ENCODE measurements around the gene ATP6V1G1.

Gene ATP6V1G1

GRCh38 chr9:114613087-114613486 is 25.5 kb downstream of the ATP6V1G1 start:
- DNase-seq: no peak

- DNase-seq: no peak
Measured at GRCh38 chr9:114613919-114614318, 26.4 kb downstream of the ATP6V1G1 start.

DNA sequence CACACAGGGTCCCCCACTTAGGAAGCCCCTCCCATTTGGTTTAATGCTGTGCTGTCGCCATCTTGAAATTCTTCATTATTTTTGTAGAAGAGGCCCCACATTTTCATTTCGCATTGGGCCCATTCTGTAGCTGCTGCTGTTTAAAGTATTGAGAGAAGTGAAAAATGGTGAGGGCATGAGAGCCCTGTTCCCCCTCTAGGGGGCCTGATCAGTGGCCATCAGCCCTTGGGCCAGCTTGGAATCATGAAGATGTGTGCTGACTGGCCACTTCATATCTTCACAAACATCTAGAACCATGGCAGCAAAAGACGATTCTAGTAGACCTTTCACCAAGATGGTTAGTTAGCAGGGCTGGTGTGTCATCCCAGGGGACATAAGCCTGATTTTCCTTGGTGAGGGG is 26.8 kb downstream of the ATP6V1G1 start:
- DNase-seq: no peak

DNA sequence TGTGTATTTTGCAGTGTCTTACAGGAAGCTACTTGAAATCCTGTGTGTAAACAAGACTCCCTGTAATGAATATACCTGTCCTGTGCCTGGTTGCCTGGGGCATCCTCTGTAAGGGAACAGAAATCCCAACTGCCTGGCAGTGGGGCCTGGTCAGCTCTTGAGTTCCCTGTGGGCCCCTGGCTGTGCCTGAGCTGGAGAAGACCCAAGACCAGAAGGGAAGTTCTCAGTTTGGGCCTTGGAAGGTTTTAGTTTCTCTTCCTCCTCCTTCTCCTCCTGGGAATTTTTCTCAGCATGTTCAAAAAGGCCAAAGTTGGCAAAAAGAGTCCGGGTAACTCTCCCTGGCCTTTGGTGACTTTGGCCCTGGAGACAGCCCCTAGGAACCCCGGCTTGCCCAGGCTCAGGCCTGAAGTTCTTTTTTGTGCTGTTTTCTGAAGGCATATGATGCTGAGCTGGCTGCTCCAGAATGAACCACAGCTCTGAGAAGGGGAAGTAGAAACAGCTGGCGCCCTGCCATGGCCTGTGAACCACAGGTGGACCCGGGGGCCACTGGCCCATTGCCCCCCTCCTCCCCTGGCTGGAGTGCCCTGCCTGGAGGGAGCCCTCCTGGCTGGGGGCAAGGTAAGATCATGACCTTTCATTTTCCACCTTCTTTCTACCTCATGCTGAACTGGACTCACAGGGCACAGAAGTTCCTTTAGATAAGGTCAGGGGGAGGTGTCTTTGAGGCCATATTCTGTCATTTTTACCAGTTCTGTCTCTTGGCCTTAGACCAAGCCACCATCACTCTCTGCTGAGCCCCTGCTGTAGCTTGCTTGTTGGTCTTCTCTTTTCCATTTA is 29.3 kb downstream of the ATP6V1G1 start:
- no peak for DNase-seq

GRCh38 chr9:114619191-114619761 is 31.7 kb downstream of the ATP6V1G1 start:
- no peak for DNase-seq

DNA sequence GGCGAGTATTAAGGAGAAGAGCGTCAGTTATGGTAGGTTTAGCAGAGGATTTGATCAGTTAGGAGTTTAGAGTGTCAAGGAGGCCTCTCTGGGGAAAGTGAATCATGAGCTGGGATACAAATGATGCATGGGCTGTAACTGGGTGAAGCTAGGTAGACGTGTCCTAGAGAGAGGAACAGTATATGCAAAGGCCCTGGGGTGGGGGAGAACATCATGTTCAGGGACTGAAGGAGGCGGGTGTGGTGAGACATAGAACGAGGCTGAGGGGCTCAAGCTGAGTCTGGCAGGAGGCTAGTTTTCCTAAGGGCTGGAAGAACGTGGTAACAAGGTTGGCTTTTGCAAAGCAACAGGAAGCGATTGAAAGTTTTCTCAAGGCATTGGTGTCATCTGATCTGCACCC is 34.0 kb downstream of the ATP6V1G1 start:
- DNase-seq: no peak

GRCh38 chr9:114621975-114622609 is 34.5 kb downstream of the ATP6V1G1 start:
- no peak for DNase-seq

DNA sequence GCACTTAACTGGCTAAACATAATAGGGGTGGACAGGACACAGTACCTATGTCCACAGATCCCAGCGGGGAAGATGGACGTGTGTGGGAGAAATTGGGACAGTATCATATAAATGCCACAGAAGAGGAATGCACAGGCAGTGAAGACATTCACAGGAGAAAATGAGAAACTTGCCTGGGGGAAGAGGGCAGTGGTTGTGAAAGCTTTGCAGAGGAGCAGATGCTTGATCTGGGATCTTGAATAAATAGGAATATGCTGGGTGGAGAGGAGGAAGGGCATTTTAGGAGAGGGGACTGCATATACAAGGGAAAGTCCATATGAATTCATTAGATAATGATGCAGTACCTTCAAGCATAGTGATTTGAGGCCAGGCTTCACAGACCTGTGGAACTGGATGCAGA is 37.1 kb downstream of the ATP6V1G1 start:
- no peak for DNase-seq

- no peak for DNase-seq
Measured at GRCh38 chr9:114626415-114627020, 38.9 kb downstream of the ATP6V1G1 start.

GRCh38 chr9:114627553-114627952 is 40.0 kb downstream of the ATP6V1G1 start:
- DNase-seq: no peak

- no peak for DNase-seq
Measured at GRCh38 chr9:114629563-114630090, 42.1 kb downstream of the ATP6V1G1 start.

DNA sequence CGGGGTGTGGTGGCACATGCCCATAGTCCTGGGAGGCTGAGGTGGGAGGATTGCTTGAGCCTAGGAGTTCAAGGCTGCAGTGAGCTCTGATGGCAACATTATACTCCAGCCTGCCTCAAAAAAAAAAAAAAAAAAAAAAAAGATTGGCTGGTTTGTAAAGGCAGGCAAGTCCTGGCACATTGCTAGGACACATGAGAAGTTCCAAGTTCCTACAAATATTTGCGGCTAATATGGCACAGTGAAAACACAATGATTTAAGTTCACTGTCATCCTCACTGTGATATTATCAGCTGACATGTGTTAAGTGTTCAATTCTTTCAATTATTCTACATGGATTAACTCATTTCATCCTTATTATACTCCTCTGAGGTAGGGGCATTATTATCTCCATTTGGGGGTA is 43.6 kb downstream of the ATP6V1G1 start:
- no peak for DNase-seq

DNA sequence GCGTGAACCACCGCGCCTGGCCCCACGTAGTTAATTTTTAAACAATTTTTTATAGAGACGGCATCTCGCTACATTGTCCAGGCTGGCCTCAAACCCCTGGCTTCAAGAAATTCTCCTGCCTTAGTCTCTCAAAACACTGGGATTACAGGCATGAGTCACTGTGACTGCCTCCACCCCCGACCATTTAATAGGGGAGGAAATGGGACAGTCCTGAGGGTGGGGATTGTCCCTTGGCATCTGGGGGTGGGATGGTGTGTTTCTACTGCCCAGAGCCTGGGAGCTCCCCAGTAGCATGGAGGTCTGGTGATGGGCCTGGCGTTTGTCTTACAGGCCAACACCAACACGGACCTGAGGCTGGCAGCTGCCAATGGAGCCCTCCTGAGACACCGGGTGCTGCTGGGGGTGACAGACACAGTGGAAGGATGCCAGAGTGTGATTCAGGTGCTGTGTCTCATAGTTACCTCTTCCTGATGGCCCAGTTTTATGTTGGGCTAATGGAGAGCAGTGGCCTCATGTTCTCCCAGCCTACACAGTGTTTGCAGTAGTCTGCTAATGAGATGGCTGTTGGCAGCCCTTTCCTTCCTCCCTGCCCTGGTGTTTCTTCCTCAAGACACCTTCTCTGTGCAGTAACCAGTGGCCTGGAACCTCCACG is 46.0 kb downstream of the ATP6V1G1 start:
- no peak for DNase-seq

DNA sequence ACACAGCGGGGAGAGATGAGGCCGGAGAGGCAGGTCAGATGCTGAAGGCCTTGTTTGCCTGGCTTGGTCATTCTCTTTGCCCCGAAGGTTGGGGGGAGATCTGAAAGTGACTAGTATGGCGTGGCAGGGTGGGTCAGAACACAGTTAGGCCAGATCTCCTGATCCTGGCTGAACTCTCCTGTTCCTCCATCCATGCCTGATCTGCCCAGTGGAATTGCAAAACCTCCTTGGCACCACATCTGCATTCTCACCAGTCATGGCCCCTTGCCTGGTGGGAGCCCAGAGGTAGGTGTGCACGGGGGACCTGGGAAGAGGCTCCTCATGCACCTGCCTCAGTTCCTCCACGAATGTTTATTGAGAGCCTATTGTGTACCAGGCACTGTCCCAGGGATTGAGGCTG is 46.8 kb downstream of the ATP6V1G1 start:
- DNase-seq: no peak

DNA sequence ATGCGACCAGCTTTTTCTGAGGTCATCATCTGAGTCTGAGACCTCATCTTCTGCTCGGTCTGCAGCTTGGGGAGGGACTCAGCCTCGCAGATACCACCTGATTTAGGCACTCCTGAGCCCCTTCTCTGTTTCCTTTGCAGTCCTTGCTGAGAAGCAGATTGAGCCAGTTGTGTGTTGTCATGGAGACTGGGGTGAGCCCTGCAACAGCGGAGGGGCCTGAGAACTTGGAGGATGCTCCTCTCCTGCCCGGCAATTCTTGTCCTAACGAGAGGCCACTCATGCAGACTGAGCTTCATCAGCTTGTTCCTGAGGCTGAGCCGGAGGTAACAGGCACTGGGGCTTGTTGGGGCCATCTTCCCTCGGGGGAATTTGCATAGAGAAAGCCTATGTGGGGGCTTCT is 50.8 kb downstream of the ATP6V1G1 start:
- DNase-seq: no peak

DNA sequence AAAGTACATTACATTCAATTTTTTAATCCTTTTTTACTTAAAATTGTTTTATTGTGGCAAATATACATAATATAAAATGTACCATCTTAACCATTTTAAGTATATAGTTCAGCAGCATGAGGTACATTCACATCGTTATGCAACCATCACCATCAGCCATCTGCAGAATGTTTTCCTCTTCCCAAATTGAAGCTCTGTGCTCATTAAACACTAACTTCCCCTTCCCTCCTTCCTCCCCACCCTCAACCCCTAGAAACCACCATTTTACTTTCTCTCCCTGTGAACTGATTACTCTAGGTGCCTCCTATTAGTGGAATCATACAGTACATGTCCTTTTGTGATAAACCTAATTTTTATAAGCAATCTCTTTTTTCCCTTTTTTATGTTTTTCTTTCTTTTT is 54.4 kb downstream of the ATP6V1G1 start:
- DNase-seq: no peak

DNA sequence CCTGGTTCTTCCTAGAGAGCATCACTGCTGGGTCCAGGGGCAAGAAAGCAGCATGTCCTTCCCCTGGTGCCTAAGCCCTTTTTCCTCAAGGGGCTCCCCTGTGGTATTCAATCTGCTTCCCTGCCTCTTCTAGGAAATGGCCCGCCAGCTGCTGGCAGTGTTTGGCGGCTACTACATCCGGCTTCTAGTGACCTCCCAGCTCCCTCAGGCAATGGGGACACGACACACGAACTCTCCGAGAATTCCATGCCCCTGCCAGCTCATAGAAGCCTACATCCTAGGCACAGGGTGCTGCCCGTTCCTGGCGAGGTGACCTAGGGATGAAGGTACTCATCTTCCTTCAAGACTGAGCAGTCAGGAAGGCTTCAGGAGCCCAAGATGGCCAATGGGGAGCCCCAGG is 55.4 kb downstream of the ATP6V1G1 start:
- DNase-seq: no peak

GRCh38 chr9:114643896-114644295 is 56.3 kb downstream of the ATP6V1G1 start:
- no peak for DNase-seq

Measured in NCI-H526 (cell line).